Measurements from ENCODE around the gene CCBE1.

The CCBE1 gene

GRCh38 chr18:59570101-59570775, 127.0 kb downstream of the CCBE1 start:
- no peak for DNase-seq (ENCODE audit: low read depth in 2 of 2)

- DNase-seq (ENCODE audit: low read depth in 2 of 2) = no peak
These were observed 127.8 kb downstream of the CCBE1 start for GRCh38 chr18:59569390-59569791.

- no peak for DNase-seq (ENCODE audit: low read depth in 2 of 2)
These were observed 129.8 kb downstream of the CCBE1 start for GRCh38 chr18:59567431-59567830.

GRCh38 chr18:59566533-59566971, 130.7 kb downstream of the CCBE1 start:
- DNase-seq (ENCODE audit: low read depth in 2 of 2) = peak; percentile 80

GRCh38 chr18:59565957-59566356, 131.3 kb downstream of the CCBE1 start:
- no peak for DNase-seq (ENCODE audit: low read depth in 2 of 2)

GRCh38 chr18:59564561-59564960, 132.7 kb downstream of the CCBE1 start:
- no peak for DNase-seq (ENCODE audit: low read depth in 2 of 2)

GRCh38 chr18:59563176-59563785, 133.9 kb downstream of the CCBE1 start:
- no peak for DNase-seq (ENCODE audit: low read depth in 2 of 2)

GRCh38 chr18:59562751-59563150, 134.5 kb downstream of the CCBE1 start:
- DNase-seq (ENCODE audit: low read depth in 2 of 2) = no peak

GRCh38 chr18:59561612-59562011, 135.6 kb downstream of the CCBE1 start:
- DNase-seq (ENCODE audit: low read depth in 2 of 2) = no peak

- DNase-seq (ENCODE audit: low read depth in 2 of 2) = no peak
These were observed 136.7 kb downstream of the CCBE1 start for GRCh38 chr18:59560556-59560955.

GRCh38 chr18:59559528-59559927, 137.7 kb downstream of the CCBE1 start:
- no peak for DNase-seq (ENCODE audit: low read depth in 2 of 2)

GRCh38 chr18:59555995-59556659, 141.1 kb downstream of the CCBE1 start:
- DNase-seq (ENCODE audit: low read depth in 2 of 2) = no peak

- DNase-seq (ENCODE audit: low read depth in 2 of 2) = no peak
These were observed 142.4 kb downstream of the CCBE1 start for GRCh38 chr18:59554796-59555335.

- no peak for DNase-seq (ENCODE audit: low read depth in 2 of 2)
These were observed 143.9 kb downstream of the CCBE1 start for GRCh38 chr18:59553273-59553870.

GRCh38 chr18:59551902-59552635, 145.2 kb downstream of the CCBE1 start:
- no peak for DNase-seq (ENCODE audit: low read depth in 2 of 2)

- no peak for DNase-seq (ENCODE audit: low read depth in 2 of 2)
These were observed 147.1 kb downstream of the CCBE1 start for GRCh38 chr18:59550174-59550516.

GRCh38 chr18:59549503-59550173, 147.6 kb downstream of the CCBE1 start:
- DNase-seq (ENCODE audit: low read depth in 2 of 2) = no peak

- DNase-seq (ENCODE audit: low read depth in 2 of 2) = peak; percentile 62 to 72
These were observed 149.5 kb downstream of the CCBE1 start for GRCh38 chr18:59547581-59548182.

- no peak for DNase-seq (ENCODE audit: low read depth in 2 of 2)
These were observed 151.0 kb downstream of the CCBE1 start for GRCh38 chr18:59546188-59546587.

GRCh38 chr18:59540780-59541179, 156.4 kb downstream of the CCBE1 start:
- DNase-seq (ENCODE audit: low read depth in 2 of 2) = peak; percentile 63 to 69

- DNase-seq (ENCODE audit: low read depth in 2 of 2) = no peak
These were observed 156.9 kb downstream of the CCBE1 start for GRCh38 chr18:59540346-59540745.

Data from fibroblast of skin of left biceps (primary cell).